Activated naive CD8-positive, alpha-beta T cell treated with anti-CD3 and anti-CD28 coated beads for 36 hours (primary cell): Measurements from ENCODE around the gene RABEP1. TPM values are rescaled to one million over a fixed set of nuclear protein-coding genes. Genes with fewer than 3 reads are reported as not detected.

Experiments used
- DNase-seq: peaks from one replicate; pipeline ENCODE4 v3.0.0; 2021
- H3K27ac Mint-ChIP-seq: one replicate; pipeline ENCODE4 v1.8.0; 2022; ENCODE audit warnings: mild to moderate bottlenecking, moderate library complexity, mixed read lengths
- H3K27me3 Mint-ChIP-seq: one replicate; pipeline ENCODE4 v1.8.0; 2022; ENCODE audit warnings: mild to moderate bottlenecking, mixed read lengths
- H3K36me3 Mint-ChIP-seq: one replicate; pipeline ENCODE4 v1.8.0; 2021; ENCODE audit warnings: mild to moderate bottlenecking, mixed read lengths
- H3K4me1 Mint-ChIP-seq: one replicate; pipeline ENCODE4 v1.8.0; 2021; ENCODE audit warnings: mixed read lengths
- H3K4me3 Mint-ChIP-seq: one replicate; pipeline ENCODE4 v1.8.0; 2022; ENCODE audit warnings: mild to moderate bottlenecking, moderate library complexity, mixed read lengths
- H3K9me3 Mint-ChIP-seq: one replicate; pipeline ENCODE4 v1.8.0; 2022; ENCODE audit warnings: mixed read lengths
- total RNA-seq, 2 experiments: library from RNA; stranded (reverse); gene quantifications; one replicate each; pipeline ENCODE4 v1.2.3, GENCODE V29; 2021

The RABEP1 gene
- total RNA-seq, 2 experiments from 2014 or later = 58.4 to 61.1 TPM

DNA sequence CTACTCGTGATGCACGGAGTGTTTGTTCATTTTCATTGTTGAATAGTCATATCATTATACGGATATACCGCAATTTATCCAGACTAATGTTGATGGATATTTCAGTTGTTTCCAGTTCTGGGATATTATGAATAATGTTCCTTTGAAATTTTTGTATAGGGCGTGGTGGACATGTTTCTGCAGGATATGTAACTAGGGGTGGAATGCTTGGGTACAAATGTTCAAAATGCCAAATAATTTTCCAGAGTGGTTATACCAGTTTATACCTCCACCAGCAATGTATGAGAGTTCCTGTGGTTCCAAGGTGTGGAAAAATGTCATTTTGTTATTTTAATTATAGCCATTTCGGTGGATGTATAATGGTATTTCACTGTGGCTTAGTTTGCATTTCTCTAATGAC, 83.7 kb downstream of the RABEP1 start:
- no peak overlapping the region for H3K4me3 Mint-ChIP-seq
- no peak overlapping the region for H3K27ac Mint-ChIP-seq
- no peak for DNase-seq
- peaks cover 3% of the 10 kb centered on the region for H3K4me1 Mint-ChIP-seq
- no peaks in the 10 kb centered on the region for H3K27me3 Mint-ChIP-seq
- peaks cover 13% of the 10 kb centered on the region for H3K36me3 Mint-ChIP-seq
- H3K9me3 Mint-ChIP-seq = no peaks in the 10 kb centered on the region

DNA sequence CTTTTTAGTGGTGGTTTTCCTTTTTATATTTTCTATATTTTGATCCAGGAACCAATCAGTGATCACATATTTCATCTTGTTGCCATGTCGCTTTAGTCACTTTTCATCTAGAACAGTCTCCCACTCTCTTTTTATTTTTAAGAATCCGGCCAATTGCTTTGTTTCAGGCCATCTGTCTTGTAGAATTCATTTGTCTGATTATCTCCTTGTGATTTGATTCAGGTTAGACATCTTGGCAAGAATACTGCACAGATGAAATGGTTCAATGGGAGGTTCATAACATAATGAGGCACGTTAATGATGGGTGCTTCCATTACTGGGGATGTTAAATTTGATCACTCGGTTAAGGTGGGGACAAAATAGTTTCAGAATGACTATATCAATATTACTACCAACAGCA, 88.3 kb downstream of the RABEP1 start:
- no peak overlapping the region for H3K27ac Mint-ChIP-seq
- no peak for DNase-seq
- no peaks in the 10 kb centered on the region for H3K27me3 Mint-ChIP-seq
- H3K36me3 Mint-ChIP-seq = peaks cover 15% of the 10 kb centered on the region
- no peak overlapping the region for H3K4me3 Mint-ChIP-seq
- no peaks in the 10 kb centered on the region for H3K9me3 Mint-ChIP-seq
- peaks cover 3% of the 10 kb centered on the region for H3K4me1 Mint-ChIP-seq

DNA sequence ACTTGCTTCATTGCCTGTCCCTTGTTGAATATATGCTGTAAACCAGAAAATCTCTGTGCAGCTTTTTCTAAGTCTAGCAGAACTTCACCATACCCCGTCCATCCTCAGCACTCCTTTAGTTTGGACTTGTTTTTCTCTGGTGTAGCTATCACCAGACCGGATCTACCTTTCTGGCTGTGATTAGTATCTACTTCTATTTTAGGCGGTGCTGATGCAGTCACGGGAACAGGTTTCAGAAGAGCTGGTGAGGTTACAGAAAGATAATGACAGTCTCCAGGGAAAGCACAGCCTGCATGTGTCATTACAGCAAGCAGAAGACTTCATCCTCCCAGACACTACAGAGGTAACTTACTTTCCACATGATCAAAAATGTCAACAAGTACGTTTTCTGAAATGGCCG, 91.0 kb downstream of the RABEP1 start:
- H3K4me3 Mint-ChIP-seq = no peak overlapping the region
- no peaks in the 10 kb centered on the region for H3K9me3 Mint-ChIP-seq
- H3K27ac Mint-ChIP-seq = no peak overlapping the region
- H3K27me3 Mint-ChIP-seq = no peaks in the 10 kb centered on the region
- H3K36me3 Mint-ChIP-seq = peaks cover 19% of the 10 kb centered on the region
- no peak for DNase-seq
- H3K4me1 Mint-ChIP-seq = peaks cover 3% of the 10 kb centered on the region

DNA sequence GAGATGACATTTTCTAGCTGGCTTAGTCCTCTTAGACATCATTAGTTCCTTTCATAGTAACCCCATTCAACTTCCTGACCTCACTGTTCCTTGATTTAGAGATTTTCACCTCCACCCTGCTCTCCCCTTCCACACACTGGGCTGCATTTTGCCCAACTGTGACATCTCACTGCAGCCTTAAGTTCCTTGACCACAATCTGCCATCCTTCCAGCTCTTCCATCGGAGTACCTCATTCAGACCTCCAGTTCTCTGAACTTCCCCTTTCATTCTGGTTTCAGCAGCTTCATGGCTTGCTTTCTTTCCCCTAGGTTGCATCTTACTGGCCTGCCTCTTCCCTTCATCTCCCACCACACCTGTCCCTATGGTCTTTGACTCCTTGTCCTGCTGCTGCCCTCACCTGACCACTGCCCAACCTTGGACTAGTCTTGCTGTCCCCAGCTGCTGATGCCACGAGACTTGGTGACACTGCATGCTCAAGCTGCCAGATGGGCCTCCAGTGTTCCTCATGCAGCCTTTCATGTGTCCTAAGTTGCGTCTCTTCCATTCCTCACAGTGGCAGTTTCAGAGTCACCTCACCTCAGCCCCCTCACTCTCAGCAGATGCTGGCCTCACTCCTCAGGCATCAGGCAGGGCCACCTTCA, 96.6 kb downstream of the RABEP1 start:
- no peak for DNase-seq
- Mint-ChIP-seq H3K4me1 (peaks cover 3% of the 10 kb centered on the region), H3K4me3 (no peak overlapping the region), H3K27ac (peak overlapping the region; percentile 59), H3K27me3 (no peaks in the 10 kb centered on the region), H3K9me3 (no peaks in the 10 kb centered on the region), H3K36me3 (peaks cover 22% of the 10 kb centered on the region)

DNA sequence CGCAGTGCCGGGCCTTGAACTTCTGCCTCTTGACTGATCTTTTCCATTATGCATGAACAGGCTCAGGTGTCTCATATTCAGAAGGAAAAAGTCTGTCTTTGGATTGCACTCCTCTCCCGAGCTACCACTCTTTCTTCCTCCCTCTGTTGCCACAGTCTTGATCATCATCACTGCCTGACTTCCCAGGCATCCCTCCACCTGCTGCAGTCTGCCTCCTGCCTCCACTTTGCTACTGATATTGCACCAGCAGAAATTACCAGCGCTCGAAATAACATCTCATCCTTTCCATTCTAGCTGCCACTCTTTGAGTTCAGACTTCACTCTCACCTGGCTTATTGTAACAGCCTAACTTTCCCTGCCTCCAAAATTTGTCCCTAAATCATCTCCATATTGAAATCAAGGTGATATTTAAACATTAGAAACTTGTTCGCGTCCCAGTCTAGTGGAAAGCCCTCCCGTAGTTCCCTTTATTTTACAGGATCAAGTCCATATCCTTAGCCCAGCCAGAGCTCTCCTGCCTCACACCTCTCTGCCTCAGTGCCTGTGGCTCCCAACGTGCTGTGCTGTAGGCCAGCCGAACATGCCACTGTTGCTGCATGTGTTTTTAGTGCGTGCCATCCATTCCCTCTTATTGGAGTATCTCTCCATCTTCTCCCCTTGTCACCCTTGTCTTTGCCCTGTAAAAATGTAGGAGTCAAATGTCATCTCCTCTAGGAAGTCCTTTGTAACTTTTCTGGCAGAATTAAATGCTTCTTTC, 97.4 kb downstream of the RABEP1 start:
- DNase-seq = no peak
- Mint-ChIP-seq H3K27me3 (no peaks in the 10 kb centered on the region), H3K27ac (peak overlapping the region; percentile 59), H3K9me3 (no peaks in the 10 kb centered on the region), H3K4me3 (no peak overlapping the region), H3K36me3 (peaks cover 20% of the 10 kb centered on the region), H3K4me1 (peaks cover 3% of the 10 kb centered on the region)

DNA sequence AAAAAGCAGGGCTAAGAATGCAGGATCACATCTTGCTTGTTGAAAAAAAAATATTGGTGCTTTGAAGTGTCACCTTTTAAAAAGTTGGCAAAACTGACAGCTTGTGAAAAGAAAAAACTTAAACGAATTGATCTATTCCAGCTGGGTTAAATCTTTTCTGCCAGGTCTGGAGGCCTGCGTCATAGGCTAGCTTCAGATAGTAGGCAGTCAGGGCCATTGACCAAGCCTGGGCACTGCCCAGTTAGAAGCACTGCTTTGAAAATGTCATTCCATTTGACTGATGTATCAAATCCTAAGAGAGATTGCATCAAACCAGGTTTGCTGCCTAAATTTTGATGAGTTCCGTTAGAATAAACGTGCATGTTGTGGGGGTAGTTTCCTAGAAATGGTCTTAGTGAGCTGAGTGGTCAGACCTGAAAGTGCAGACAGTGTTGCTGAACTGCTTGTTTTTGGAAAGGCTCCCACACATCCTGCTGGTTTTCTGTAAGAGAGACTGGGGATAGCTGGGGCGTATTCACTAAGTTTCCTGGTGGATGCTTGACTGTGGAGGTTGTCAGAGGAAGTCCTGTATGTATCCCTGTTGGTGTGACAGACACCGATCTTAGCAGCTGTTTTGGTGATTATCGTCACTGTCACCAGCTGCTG, 98.5 kb downstream of the RABEP1 start:
- H3K36me3 Mint-ChIP-seq = peaks cover 20% of the 10 kb centered on the region
- H3K4me1 Mint-ChIP-seq = peaks cover 3% of the 10 kb centered on the region
- peak overlapping the region; percentile 59 for H3K27ac Mint-ChIP-seq
- no peaks in the 10 kb centered on the region for H3K9me3 Mint-ChIP-seq
- DNase-seq = no peak
- no peaks in the 10 kb centered on the region for H3K27me3 Mint-ChIP-seq
- H3K4me3 Mint-ChIP-seq = no peak overlapping the region

DNA sequence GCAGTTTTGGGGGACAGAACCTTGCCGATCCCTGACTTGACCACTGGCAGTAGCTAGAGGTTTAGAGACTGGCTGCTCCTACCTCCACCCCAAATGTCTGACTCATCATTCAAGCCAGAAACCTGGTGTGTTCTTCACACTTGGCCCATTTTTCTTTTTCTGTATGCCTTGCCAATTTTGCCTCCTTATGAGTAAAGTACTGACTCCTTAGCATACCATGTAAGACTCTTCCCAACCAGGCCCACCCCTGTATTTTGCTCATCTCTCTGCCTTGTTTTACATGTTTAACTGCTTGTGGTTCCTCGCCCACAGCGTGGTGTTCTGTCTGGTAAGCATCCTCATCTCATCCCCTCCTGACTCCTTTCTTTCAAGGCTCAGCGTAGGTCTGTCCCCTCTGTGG, 99.5 kb downstream of the RABEP1 start:
- H3K27ac Mint-ChIP-seq = peak overlapping the region; percentile 54
- no peak for DNase-seq
- H3K27me3 Mint-ChIP-seq = no peaks in the 10 kb centered on the region
- H3K4me1 Mint-ChIP-seq = peaks cover 5% of the 10 kb centered on the region
- H3K36me3 Mint-ChIP-seq = peaks cover 20% of the 10 kb centered on the region
- H3K4me3 Mint-ChIP-seq = no peak overlapping the region
- no peaks in the 10 kb centered on the region for H3K9me3 Mint-ChIP-seq

DNA sequence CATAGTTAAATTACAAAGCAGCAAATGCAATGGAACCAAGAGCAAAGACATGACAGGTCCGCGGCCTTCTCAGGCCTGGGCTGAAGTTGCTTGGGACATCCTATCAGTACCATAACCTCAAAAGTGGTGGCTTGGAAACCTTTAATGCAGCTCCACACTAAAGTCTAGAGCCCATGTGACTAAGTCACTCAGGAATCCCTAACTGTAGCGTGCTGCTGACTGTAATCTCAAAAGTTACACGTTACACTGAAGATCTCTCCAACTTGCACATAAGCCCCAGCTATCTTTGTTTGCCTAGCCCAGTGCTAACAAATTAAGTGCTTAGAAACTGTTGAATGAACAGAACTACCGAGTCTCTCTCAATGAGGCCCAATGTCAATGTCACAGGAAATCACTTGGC, 109.6 kb downstream of the RABEP1 start:
- peaks cover 37% of the 10 kb centered on the region for H3K36me3 Mint-ChIP-seq
- H3K27me3 Mint-ChIP-seq = no peaks in the 10 kb centered on the region

DNA sequence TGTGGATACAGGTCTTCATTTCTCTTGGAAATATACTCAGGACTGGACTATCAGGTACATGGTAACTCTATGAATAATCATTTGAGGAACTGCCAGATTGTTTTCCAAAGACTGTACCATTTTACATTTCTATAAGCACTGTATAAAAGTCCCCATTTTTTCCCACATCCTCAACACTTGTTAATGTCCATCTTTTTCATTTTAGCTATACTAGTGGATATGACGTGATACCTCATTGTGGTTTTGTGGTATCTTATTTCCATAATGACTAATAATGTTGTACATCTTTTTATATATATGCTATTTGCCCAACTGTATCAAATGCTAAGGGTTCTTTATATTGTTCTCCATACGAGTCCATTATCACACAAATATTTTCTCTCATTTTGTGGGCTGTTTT, 114.5 kb downstream of the RABEP1 start:
- no peak for DNase-seq
- H3K4me1 Mint-ChIP-seq = peaks cover 17% of the 10 kb centered on the region
- H3K27me3 Mint-ChIP-seq = no peaks in the 10 kb centered on the region
- no peaks in the 10 kb centered on the region for H3K9me3 Mint-ChIP-seq
- no peak overlapping the region for H3K4me3 Mint-ChIP-seq
- peaks cover 42% of the 10 kb centered on the region for H3K36me3 Mint-ChIP-seq
- no peak overlapping the region for H3K27ac Mint-ChIP-seq

More for the DNA sequence above, 109.6 kb downstream of the RABEP1 start:
- Mint-ChIP-seq H3K9me3 (no peaks in the 10 kb centered on the region), H3K27ac (no peak overlapping the region), H3K4me3 (no peak overlapping the region), H3K4me1 (peaks cover 17% of the 10 kb centered on the region)
- DNase-seq = no peak

DNA sequence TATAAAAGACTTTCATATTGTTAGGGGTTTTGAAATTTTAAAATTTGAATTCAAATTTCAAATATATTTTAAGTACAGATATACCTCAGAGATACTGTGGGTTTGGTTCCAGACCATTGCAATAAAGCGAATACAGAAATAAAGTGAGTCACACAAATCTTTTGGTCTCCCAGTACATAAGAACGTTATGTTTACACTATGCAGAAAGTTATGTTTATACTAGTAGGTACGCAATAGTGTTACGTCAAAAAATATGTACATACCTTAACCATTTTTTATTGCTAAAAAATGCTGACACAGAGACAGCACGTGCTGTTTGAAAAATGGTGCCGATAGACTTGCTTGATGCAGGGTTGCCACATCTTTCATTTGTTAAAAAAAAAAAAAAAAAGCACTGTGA, 117.7 kb downstream of the RABEP1 start:
- DNase-seq = no peak
- no peaks in the 10 kb centered on the region for H3K9me3 Mint-ChIP-seq
- H3K4me1 Mint-ChIP-seq = peaks cover 20% of the 10 kb centered on the region
- peaks cover 38% of the 10 kb centered on the region for H3K36me3 Mint-ChIP-seq
- H3K27ac Mint-ChIP-seq = no peak overlapping the region
- no peaks in the 10 kb centered on the region for H3K27me3 Mint-ChIP-seq
- no peak overlapping the region for H3K4me3 Mint-ChIP-seq

DNA sequence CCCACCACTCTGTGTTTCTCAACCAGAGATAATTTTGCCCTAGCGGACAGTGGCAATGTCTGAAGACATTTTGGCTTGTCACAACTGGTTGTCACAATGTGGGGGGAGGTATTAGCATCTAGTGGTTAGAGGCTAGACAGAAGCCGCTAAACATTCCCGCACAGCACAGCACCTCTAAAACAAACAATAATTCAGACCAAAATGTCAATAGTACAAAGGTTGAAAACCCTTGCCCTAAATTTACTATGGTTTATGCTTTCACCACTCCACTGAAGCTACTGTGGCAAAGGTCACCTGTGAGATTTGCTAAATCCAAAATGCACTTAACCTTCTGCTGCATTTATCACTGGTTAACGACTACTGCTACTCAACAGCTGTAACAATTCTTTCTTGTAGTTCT, 123.3 kb downstream of the RABEP1 start:
- H3K9me3 Mint-ChIP-seq = no peaks in the 10 kb centered on the region
- no peak overlapping the region for H3K4me3 Mint-ChIP-seq
- no peaks in the 10 kb centered on the region for H3K27me3 Mint-ChIP-seq
- H3K36me3 Mint-ChIP-seq = peaks cover 26% of the 10 kb centered on the region
- no peak overlapping the region for H3K27ac Mint-ChIP-seq
- DNase-seq = no peak
- peaks cover 10% of the 10 kb centered on the region for H3K4me1 Mint-ChIP-seq

DNA sequence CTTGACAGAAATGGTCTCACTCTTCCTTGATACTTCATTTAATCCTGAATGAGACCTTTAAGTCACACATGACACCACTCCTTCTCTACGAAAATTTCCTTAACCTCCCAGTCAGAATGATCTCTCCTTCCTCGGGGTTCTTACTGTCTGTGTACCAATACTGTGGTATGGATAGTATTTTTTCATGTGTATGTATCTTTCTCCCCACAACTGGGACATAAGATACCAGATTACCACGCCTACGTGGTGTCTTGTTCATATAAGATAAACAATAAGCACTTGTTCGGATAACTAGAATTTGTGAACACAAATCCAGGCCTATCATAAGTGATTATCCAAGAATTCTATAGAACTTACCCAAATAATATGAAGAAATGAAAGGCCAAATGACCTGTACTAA, 126.1 kb downstream of the RABEP1 start:
- Mint-ChIP-seq H3K27me3 (no peaks in the 10 kb centered on the region), H3K9me3 (no peaks in the 10 kb centered on the region), H3K4me1 (peaks cover 22% of the 10 kb centered on the region), H3K36me3 (peaks cover 38% of the 10 kb centered on the region), H3K4me3 (no peak overlapping the region), H3K27ac (no peak overlapping the region)
- DNase-seq = no peak

DNA sequence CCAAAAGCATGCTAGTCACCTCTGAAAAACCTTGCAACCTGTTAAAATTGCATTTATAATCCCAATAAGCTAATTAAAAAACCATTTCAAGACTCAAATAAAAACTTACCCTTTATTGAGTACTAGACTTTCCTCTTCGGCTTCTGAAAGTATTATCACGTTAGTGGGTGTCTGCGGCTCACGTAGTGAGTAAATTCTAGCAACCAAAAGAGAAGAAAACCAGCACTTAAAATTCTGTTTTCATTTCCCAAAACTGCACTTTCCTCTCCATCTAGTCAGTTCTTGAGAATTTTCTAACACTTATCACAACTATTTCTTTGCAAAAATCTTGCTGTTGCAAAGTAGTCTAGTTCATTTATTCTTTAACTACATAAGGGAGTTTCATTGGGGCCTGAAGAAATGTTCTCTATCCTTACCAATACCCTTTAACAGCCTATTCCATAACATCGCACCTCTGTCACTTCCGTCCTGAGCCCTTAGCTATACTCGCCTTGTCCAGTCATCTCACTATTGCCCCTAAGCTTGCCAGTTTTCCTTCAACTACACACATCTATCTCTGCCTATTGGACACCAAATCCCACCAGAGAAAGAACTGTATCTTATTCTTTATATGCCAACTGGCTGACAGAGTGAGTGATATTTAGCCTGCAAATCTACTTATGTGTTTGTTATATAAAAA, 128.6 kb downstream of the RABEP1 start:
- Mint-ChIP-seq H3K4me3 (no peak overlapping the region), H3K27ac (no peak overlapping the region), H3K9me3 (no peaks in the 10 kb centered on the region), H3K27me3 (no peaks in the 10 kb centered on the region), H3K36me3 (peaks cover 30% of the 10 kb centered on the region), H3K4me1 (peaks cover 25% of the 10 kb centered on the region)
- no peak for DNase-seq

DNA sequence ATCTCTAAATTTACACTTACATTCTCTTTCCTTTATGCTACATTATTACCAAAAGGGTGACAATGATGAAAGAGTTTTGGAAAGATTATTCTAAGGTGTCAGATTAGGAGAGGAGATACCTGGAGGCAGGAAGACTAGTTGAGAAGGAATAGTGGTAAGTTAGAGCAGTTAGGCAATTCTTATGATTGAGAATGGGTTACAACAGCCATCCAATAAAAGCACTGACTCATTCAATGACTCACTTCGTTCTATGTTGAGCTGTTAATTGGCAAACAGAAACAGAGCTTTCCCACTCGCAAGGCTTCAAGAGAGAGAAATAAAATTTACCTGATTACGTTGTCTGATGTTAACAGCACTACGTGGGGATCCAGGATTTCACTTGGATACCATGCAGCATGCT, 131.6 kb downstream of the RABEP1 start:
- H3K27ac Mint-ChIP-seq = peak overlapping the region; percentile 70
- no peak overlapping the region for H3K4me3 Mint-ChIP-seq
- DNase-seq = no peak
- H3K4me1 Mint-ChIP-seq = peaks cover 41% of the 10 kb centered on the region
- no peaks in the 10 kb centered on the region for H3K27me3 Mint-ChIP-seq
- no peaks in the 10 kb centered on the region for H3K9me3 Mint-ChIP-seq
- peaks cover 44% of the 10 kb centered on the region for H3K36me3 Mint-ChIP-seq

DNA sequence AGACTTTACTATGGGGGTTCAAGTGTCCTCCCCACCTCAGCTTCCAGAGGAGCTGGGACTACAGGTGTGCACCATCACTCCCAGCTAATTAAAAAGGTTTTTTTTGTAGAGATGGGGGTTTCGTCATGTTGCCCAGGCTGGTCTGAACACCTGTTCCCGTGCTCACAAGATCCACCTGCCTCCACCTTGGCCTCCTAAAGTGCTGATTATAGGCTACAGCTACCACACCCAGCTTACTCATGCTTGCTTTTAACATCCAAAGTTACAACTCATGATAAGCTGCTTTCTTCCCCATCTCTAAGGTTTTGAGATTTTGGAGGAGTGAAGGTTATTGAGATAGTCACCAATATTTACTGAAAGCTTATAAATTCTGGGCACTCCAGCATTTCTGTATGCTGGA, 134.8 kb downstream of the RABEP1 start:
- Mint-ChIP-seq H3K27ac (peak overlapping the region; percentile 71), H3K36me3 (peaks cover 50% of the 10 kb centered on the region)

More for the DNA sequence above, 134.8 kb downstream of the RABEP1 start:
- no peak for DNase-seq
- no peaks in the 10 kb centered on the region for H3K27me3 Mint-ChIP-seq
- H3K4me3 Mint-ChIP-seq = peak overlapping the region; percentile 64
- no peaks in the 10 kb centered on the region for H3K9me3 Mint-ChIP-seq
- H3K4me1 Mint-ChIP-seq = peaks cover 47% of the 10 kb centered on the region
